Measurements from ENCODE around the gene DNM3.

DNA sequence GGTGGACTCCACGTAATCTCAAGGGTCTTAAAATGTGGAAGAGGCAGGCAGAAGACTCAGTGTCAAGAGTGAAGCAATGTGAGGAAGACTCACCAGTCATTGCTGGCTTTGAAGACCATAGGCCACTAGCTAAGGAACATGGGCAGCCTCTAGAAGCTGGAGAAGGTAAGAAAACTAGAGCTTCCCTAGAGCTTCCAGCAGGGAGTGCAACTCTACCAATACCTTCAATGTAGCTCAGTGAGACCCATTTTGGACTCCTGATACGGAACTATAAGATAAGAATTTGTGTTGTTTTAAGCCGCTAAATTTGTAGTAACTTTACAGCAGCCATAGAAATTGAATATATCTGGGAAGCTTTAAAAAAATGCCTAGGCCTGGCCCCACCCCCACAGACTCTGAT is 41.0 kb upstream of the DNM3 start:
- TF ChIP-seq, protein P1, sequence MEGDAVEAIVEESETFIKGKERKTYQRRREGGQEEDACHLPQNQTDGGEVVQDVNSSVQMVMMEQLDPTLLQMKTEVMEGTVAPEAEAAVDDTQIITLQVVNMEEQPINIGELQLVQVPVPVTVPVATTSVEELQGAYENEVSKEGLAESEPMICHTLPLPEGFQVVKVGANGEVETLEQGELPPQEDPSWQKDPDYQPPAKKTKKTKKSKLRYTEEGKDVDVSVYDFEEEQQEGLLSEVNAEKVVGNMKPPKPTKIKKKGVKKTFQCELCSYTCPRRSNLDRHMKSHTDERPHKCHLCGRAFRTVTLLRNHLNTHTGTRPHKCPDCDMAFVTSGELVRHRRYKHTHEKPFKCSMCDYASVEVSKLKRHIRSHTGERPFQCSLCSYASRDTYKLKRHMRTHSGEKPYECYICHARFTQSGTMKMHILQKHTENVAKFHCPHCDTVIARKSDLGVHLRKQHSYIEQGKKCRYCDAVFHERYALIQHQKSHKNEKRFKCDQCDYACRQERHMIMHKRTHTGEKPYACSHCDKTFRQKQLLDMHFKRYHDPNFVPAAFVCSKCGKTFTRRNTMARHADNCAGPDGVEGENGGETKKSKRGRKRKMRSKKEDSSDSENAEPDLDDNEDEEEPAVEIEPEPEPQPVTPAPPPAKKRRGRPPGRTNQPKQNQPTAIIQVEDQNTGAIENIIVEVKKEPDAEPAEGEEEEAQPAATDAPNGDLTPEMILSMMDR (IDR thresholded peaks at IDR 0.05): no peak
- TF ChIP-seq EZH2 (IDR thresholded peaks at IDR 0.05) (no peak), EZH2phosphoT487 (IDR thresholded peaks at IDR 0.05) (no peak)

All from neural progenitor cell (in vitro differentiated cells).